Mesenteric fat pad (tissue), 1 donor: ENCODE measurements around the gene SLC17A9. TPM values are rescaled to one million over a fixed set of nuclear protein-coding genes. Genes with fewer than 3 reads are reported as not detected.
"Not testable (repeated sequence)": the region's sequence is repeated elsewhere in the genome, so short reads cannot be mapped to it uniquely, and the experiment has no call there.

ENCODE experiments used
- DNase-seq: peaks from one replicate; pipeline ENCODE4 v3.0.0-alpha.2; 2020; ENCODE audit warnings: low spot score
- total RNA-seq: library from RNA; stranded (reverse); fragmentation: NEBNext Ultra II Directional; extraction: Animal tissue kit (Norgen Biotek cat#: 25700); gene quantifications from one replicate; pipeline ENCODE4 v1.2.1, GENCODE V29; 2021
- donor health status: DM: yes; HTN: yes; CAD: no.

Gene SLC17A9
- total RNA-seq, 1 donor from 2014 or later, result 12.7 TPM

GRCh38 chr20:62955519-62956386, 3.2 kb downstream of the SLC17A9 start:
- no peak for DNase-seq

- no peak for DNase-seq
Measured at GRCh38 chr20:62956387-62957135, 4.1 kb downstream of the SLC17A9 start.

GRCh38 chr20:62957136-62958117, 4.9 kb downstream of the SLC17A9 start:
- no peak for DNase-seq

- DNase-seq, result no peak
Measured at GRCh38 chr20:62958388-62959100, 6.0 kb downstream of the SLC17A9 start.

- no peak for DNase-seq
Measured at GRCh38 chr20:62959101-62959971, 6.8 kb downstream of the SLC17A9 start.

- DNase-seq, result no peak
Measured at GRCh38 chr20:62959998-62960436, 7.5 kb downstream of the SLC17A9 start.

- not testable (repeated sequence) for DNase-seq
Measured at GRCh38 chr20:62960446-62961309, 8.2 kb downstream of the SLC17A9 start.

GRCh38 chr20:62961310-62961783, 8.8 kb downstream of the SLC17A9 start:
- DNase-seq, result no peak

- DNase-seq, result no peak
Measured at GRCh38 chr20:62961799-62962198, 9.3 kb downstream of the SLC17A9 start.

GRCh38 chr20:62962221-62962879, 9.8 kb downstream of the SLC17A9 start:
- no peak for DNase-seq

- no peak for DNase-seq
Measured at GRCh38 chr20:62962891-62963613, 10.5 kb downstream of the SLC17A9 start.

GRCh38 chr20:62963614-62964397, 11.3 kb downstream of the SLC17A9 start:
- DNase-seq, result no peak

- no peak for DNase-seq
Measured at GRCh38 chr20:62964700-62965099, 12.2 kb downstream of the SLC17A9 start.

- DNase-seq, result no peak
Measured at GRCh38 chr20:62965363-62965771, 12.9 kb downstream of the SLC17A9 start.

- no peak for DNase-seq
Measured at GRCh38 chr20:62966212-62967148, 14.0 kb downstream of the SLC17A9 start.
